HG03442 (cell line): ENCODE results near the gene GPC6.
"Not testable (repeated sequence)": the region's sequence is repeated elsewhere in the genome, so short reads cannot be mapped to it uniquely, and the experiment has no call there.

Experiments
- ATAC-seq: cut with Tn5 transposase; IDR thresholded peaks from one replicate; pipeline ENCODE4 v1.9.1; 2021; ENCODE audit warnings: mild to moderate bottlenecking, moderate library complexity; ENCODE audit not compliant: unreplicated experiment

GPC6 gene

DNA sequence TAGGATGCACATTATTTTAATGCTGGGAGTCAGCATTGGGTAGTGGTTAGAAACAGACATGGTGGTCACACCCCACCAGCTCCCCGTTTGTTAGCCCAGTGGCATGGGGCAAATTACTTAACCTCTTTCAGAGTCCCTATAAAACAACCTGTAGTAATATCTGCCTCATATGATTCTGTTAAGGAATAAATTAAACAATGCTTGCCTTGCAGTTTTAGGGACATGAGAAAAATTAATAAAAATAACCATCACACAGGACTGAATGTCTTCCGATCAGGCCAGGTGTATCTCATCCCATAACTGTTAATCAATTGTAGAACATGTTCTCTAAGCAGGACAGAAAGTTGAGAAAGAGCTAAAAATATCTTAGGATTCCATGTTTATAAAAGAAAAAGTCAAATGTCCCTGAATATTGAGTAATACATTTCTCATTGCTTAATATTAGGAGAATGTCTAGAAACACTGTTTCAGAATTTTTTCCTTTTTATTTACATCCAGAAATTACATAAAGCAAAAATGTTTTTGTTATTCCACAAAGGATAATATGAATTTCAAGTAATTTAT, 196.5 kb downstream of the GPC6 start:
- ATAC-seq = no peak

GRCh38 chr13:93425411-93425810, 198.8 kb downstream of the GPC6 start:
- ATAC-seq = no peak

DNA sequence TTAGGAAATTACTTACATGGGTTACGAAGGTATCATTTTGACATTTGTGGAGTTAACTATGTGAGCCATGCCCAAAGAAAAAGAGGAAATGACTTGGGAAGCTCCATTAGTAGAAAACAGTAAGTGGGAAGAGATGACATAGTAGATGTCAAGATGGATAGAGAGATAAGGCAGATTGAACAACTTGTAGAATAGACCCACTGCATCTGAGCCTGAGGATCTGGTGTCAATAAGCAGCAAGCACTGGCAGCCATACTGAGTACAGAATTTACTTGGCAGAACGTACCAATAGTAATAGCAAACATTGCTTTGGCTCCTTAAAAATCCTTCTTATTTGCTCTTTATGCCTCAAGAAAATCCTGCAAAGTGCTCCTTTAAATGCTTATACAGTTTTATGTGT, 203.8 kb downstream of the GPC6 start:
- no peak for ATAC-seq

DNA sequence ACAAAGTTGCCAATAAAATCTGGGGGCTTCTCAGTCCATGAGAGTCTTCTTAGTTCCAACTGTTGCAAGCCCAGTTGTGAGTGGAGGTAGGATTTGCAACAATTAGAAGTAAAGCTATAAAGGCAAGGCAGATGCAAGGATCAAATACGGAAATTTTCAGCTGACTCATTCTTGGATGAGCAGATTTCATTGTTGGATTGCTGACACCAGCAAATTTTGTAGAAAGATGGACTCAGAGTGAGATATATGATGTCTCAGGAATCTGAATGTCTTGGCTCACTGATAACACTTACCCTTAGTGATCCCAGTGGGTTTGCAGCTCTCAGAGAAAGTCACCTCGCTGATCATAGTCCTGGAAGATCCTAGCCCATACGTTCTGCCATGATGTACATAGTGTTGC, 209.0 kb downstream of the GPC6 start:
- ATAC-seq = no peak

DNA sequence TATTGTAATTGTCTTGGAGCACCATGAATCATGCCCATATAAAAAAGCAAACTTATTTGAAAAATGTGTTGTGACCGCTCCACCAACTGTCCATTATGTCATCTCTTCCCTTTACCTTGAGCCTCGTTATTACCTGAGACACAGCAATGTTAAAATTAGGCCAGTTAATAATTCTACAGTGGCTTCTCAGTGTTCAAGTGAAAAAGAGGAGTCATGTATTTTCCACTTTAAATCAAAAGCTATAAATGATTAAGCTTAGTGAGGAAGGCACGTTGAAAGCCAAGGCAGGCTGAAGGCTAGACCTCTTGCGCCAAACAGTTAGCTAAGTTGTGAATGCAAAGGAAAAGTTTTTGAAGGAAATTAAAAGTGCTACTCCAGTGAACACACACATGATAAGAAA, 210.5 kb downstream of the GPC6 start:
- no peak for ATAC-seq

DNA sequence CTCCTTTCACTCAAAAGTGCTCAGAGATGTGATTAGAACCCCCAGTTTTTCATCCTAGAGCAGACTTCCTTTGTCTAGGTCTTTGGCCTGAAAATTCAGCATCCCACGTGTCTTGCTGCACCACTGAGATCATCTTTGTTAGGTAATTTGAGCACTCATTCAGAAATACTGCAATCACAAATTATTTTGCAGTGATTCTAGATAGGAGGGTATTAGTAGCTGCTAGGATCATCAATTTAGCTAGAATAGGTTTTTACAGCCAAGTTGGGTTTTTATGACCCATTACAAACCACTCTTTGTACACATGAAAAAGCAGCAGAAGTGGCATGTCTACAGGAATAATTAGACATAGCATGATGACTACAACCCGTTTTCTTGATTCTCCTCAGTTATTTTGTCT, 219.6 kb downstream of the GPC6 start:
- ATAC-seq = no peak

DNA sequence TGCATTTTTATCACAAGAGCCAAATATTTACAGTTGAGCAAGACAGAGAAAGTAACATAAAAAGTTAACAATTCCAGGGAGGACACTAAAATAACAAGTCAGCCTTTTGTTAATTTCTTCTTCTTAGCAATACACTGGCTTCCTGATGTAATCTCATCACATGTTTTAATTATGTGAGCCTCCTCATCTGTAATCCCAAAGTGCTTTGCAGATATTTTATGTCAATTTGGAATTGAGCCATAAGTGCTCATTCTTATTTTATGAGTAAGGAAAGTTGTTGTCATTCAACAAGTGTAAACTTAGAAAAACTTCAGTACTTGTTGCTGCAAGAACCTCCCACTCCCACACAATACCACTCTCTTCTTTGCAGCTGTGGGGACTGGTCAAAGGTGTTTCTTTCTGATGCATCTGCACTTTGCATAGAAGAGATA, 223.6 kb downstream of the GPC6 start:
- ATAC-seq = no peak

GRCh38 chr13:93450761-93451160, 224.2 kb downstream of the GPC6 start:
- ATAC-seq = no peak

GRCh38 chr13:93454676-93455235, 228.1 kb downstream of the GPC6 start:
- ATAC-seq = not testable (repeated sequence)

DNA sequence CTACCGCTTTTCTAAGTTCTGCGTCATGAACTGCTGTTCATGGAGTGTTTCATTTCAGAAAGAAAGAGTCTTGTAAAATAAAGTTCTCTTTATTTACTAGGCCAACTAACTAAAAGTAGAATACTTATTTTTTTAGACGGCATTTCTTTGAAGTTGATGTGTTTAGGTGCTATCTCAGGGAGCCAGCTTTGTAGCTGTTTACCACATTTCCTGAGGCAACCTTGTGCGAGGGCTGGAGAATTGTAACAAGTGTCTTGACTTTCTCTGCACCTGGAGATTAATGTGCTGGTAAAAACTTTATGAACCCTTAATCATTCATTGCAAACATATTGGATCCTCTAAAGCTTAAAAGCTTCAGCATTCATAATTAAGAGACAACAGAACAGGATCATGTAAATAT, 229.3 kb downstream of the GPC6 start:
- ATAC-seq = no peak

DNA sequence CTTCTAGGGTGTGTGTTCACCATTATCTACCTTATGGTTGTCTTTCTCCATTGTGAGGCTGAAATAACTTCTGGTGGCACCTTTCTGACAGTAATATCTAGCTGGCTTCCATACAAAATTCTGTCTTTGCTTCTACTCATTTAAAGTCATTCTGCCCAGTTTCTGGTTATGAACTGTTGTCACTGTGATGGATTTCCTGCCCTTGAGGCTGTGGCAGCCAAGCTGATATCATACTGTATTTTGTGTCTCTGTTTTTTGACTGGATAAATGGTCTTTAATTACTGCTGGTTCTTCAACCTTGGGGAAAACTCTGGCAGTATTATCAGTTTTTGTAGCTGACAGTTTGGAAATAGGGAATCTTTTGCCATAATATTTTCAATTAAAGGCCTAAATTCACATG, 233.4 kb downstream of the GPC6 start:
- no peak for ATAC-seq

DNA sequence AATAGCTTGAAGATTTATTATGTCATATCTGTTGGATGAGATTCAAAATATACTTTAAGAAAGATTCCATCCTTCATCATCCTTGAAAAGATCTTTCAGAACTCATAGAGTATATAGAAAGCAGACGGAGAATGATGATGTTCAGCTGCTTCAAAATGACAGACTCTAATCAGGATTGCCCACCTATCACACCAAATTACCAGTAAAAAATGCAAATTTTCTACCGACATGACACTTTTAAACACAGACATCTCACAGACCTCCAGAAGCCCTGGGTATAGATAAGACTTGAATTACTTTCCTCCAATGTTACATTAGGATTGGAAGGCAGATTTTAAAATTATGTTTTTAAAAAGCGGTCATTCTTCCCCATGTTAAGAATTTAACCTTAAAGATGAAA, 235.5 kb downstream of the GPC6 start:
- ATAC-seq = no peak

GRCh38 chr13:93466502-93467036, 240.0 kb downstream of the GPC6 start:
- ATAC-seq = no peak

- no peak for ATAC-seq
Observed at GRCh38 chr13:93467175-93467574, 240.6 kb downstream of the GPC6 start.

DNA sequence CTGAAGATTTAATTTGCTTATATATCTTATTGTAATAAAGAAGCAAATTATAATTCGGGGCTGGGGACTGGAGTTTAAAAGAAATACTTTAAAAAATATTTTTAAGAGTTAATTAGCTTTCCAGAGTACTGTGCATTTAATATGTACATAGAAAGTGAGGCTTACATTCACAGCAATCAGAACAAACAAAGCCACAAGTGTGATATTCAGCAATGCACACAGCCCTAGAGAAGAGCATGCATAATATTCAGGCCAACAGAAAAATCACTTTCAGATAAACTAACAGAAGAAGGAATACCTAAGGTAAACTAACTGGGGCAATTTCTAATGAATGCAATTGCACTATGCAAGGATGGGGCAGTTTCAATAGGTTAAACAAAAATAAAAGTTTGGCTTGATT, 241.8 kb downstream of the GPC6 start:
- no peak for ATAC-seq

DNA sequence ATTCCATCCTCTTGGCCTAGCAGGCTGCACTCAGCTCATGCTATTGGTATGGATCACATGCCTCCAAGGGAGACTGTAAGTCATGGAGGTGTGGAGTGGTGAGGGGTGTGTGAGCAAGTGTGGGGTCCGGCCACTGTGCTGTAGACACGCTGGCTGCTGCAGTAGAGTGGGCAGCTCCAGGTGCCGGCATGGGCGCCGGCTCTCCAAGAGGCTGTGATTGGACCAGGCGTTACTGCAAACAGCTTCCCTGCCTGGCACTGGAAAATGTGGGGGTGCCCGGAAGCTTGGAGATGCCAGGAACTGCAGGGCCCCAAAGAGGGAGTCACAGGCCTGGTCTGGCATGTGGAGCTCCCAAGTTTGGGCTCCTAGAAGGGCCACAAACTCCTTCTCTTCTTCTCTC, 245.7 kb downstream of the GPC6 start:
- ATAC-seq = no peak

- ATAC-seq = no peak
Observed at GRCh38 chr13:93472814-93473296, 246.2 kb downstream of the GPC6 start.

GRCh38 chr13:93473441-93474270, 247.0 kb downstream of the GPC6 start:
- ATAC-seq = no peak

DNA sequence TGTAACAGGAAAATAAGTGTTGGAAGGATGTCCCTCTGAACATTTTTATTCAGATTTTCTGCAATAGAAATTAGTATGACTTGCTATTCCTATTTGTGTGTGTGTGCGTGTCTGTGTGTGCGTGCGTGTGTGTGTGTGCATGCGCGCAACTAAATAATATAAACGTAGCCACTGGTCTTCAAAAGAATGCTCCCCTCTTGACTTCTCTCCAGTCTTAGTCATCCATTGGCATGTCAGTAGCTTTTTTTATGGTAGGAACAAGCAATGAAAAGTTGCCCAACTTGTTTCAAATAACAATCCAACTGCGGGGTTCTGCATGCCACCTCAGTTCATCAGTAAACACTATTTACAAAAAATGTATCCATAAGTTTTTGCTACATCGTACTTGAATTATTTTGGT, 249.6 kb downstream of the GPC6 start:
- ATAC-seq = no peak

DNA sequence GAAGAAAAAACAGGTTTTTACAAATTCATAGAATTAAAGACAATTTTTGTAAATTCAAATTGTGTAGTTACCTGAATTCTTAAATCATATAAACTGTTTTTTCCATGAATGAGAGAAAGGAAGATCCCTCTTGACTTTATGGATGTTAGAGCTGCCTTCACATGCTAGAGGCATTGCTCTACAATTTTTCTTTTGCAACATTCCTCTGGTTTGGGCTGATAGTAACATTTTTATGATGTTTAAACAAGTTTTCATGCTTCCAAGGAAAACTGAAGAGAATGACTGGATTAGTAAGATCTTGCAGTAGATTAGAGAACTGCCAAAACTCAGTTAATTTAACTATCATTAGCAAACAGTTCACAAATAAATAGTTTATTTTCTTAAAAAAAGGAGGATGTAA, 250.6 kb downstream of the GPC6 start:
- no peak for ATAC-seq

DNA sequence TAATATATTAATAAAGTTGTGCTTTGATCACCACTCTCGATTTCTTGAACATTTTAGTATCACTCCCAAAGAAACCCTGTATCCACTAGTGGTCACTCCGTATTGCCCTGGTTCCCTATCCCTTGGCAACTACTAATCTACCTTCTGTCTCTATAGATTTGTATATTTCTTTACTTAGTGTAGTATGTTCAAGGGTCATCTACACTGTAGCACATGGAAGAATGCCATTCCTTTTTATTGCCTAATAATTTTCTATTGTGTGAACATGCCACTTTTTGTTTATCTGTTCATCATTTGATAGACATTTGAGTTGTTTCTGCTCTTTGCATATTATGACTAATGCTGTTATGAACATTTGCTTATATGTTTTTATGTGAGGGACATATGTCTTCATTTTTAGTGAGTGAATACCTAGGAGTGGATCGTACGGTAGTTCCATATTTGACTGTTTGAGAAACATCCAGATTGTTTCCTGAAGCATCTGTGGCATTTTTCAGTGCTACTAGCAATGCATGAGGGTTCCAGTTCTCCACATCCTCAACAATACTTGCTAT, 254.0 kb downstream of the GPC6 start:
- ATAC-seq = no peak

DNA sequence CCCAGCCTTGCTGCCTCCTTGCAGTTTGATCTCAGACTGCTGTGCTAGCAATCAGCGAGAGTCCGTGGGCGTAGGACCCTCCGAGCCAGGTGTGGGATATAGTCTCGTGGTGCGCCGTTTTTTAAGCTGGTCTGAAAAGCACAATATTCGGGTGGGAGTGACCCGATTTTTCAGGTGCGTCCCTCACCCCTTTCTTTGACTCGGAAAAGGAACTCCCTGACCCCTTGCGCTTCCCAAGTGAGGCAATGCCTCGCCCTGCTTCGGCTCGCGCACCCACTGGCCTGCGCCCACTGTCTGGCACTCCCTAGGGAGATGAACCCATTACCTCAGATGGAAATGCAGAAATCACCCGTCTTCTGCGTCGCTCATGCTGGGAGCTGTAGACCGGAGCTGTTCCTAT, 269.5 kb downstream of the GPC6 start:
- not testable (repeated sequence) for ATAC-seq
